GM21390 (cell line): ENCODE measurements around the gene SCGB1C1.

Source experiments
- ATAC-seq: cut with Tn5 transposase; IDR thresholded peaks from one replicate; pipeline ENCODE4 v1.9.1; 2021; ENCODE audit not compliant: unreplicated experiment

SCGB1C1 gene

GRCh38 chr11:240315-240714, 47.4 kb downstream of the SCGB1C1 start:
- no peak for ATAC-seq

- ATAC-seq, result no peak
These were observed 48.8 kb downstream of the SCGB1C1 start for GRCh38 chr11:241634-242033.
